C4-2B (cell line): ENCODE results near the gene ATP1A1.

Experiments used
- CTCF ChIP-seq: fragments of 450-650 bp; conservative IDR thresholded peaks from 2 replicates; pipeline ENCODE4 v1.5.1; 2017; ENCODE audit warnings: mild to moderate bottlenecking
- ZFX ChIP-seq: fragments of 450-650 bp; IDR thresholded peaks from 2 replicates; pipeline ENCODE4 v1.6.1; 2017

- TF ChIP-seq CTCF: no peak
- TF ChIP-seq ZFX: no peak
Observed at GRCh38 chr1:116390195-116390594, 17.2 kb downstream of the ATP1A1 start.
